CD4-positive, alpha-beta T cell treated with Interleukin-1 beta for 1 hour (primary cell): ENCODE results near the gene RASL10A.

Experiments
- DNase-seq, 2 donors: peaks; one replicate each; pipeline ENCODE4 v3.0.0-alpha.2; 2020 to 2022

RASL10A gene

GRCh38 chr22:29316141-29316828 lies 788 bp upstream of the RASL10A start:
- DNase-seq = no peak

GRCh38 chr22:29314537-29315285 lies 786 bp downstream of the RASL10A start:
- no peak for DNase-seq

- DNase-seq = no peak
Observed at GRCh38 chr22:29313576-29314466, 1.7 kb downstream of the RASL10A start.

- DNase-seq = peak in 1 of 2 donors; percentile 43
Observed at GRCh38 chr22:29313126-29313575, 2.3 kb downstream of the RASL10A start.

- DNase-seq = no peak
Observed at GRCh38 chr22:29312218-29313125, 3.0 kb downstream of the RASL10A start.

- DNase-seq = no peak
Observed at GRCh38 chr22:29311464-29312217, 3.9 kb downstream of the RASL10A start.

DNA sequence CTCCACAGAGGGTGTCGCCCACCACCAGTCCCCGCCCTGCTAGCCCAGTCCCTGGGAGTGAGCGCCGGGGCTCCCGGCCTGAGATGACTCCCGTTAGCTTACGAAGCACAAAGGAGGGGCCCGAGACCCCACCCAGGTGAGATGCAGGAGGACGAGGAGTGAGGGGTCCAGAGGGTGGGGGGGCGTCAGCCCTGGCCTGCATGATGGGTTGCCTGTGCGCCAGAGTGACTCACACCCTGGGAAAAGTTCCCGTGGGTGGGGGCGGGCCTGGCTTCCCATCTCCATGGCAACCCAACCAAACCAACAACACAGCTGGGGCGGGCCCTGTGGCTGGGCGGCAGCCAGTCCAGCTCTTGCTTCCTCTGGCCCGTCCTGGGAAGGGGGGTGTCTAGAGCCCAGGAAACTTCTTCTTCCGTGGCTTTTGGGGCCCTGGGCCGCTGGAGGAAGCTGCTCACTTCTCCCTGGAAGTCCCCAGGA lies 4.6 kb downstream of the RASL10A start:
- DNase-seq = peak; percentile 56 to 89

DNA sequence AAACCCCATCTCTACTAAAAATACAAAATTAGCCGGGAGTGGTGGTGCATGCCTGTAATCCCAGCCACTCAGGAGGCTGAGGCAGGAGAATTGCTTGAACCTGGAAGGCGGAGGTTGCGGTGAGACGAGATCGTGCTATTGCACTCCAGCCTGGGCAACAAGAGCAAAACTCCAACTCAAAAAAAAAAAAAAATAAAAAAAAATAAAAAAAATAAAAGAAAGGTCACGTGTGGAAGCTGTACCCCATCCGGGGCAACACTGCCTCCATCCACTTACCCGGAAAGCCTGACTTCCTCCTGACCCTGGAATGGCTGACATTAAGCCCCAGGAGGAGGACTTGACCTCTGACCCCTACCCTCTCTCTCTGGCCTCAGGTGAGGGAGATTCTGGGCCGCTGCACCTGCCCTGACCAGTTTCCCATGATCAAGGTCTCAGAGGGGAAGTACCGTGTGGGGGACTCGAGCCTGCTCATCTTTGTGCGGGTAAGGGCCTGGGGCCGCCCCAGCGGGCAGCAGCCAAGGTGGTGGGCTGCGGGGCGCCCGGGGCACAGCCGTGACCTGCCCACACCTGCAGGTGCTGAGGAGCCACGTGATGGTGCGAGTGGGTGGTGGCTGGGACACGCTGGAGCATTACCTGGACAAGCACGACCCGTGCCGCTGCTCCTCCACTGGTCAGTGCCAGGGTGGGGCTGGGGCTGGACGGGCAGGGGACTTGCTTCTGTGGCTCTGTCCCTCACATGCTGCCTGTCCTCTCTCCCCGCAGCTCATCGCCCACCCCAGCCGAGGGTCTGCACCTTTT lies 5.2 kb downstream of the RASL10A start:
- no peak for DNase-seq

DNA sequence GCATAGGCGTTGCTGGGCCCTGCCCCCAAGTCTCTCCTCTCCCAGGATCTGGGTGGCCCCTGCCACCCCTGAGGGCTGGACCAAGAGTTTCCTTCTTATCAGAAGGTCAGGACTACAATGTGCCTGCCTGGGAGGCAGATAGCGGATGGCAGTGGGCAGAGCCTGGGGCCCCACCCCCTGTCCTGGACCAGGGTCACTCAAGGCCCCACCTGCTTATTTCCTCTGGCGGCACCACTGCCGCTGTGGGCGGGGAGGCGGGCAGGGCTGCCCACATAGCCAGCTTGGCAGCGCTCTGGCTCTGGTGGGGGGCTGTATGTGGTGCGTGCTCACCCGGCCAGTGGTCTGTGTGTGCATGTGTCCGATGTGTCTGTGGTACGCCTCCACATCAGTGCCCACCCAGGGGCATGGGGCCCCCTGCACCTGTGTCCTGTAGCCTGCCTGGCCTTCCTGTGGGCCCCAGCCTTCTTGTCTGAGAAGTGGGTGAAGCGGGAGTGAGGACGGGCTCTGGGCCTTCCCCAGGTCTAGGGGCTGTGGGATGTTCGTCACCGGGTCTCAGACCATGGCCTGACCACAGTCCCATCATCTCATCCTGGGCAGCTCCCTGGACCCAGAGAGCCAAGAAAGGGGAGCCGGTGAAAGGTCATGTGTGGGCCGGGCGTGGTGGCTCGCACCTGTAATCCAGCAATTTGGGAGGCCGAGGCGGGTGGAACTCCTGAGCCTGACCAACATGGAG lies 6.0 kb downstream of the RASL10A start:
- no peak for DNase-seq

- DNase-seq = peak in 1 of 2 donors; percentile 25
Observed at GRCh38 chr22:29308791-29309262, 6.7 kb downstream of the RASL10A start.

GRCh38 chr22:29308148-29308790 lies 7.2 kb downstream of the RASL10A start:
- no peak for DNase-seq

- DNase-seq = no peak
Observed at GRCh38 chr22:29307596-29308147, 7.8 kb downstream of the RASL10A start.

DNA sequence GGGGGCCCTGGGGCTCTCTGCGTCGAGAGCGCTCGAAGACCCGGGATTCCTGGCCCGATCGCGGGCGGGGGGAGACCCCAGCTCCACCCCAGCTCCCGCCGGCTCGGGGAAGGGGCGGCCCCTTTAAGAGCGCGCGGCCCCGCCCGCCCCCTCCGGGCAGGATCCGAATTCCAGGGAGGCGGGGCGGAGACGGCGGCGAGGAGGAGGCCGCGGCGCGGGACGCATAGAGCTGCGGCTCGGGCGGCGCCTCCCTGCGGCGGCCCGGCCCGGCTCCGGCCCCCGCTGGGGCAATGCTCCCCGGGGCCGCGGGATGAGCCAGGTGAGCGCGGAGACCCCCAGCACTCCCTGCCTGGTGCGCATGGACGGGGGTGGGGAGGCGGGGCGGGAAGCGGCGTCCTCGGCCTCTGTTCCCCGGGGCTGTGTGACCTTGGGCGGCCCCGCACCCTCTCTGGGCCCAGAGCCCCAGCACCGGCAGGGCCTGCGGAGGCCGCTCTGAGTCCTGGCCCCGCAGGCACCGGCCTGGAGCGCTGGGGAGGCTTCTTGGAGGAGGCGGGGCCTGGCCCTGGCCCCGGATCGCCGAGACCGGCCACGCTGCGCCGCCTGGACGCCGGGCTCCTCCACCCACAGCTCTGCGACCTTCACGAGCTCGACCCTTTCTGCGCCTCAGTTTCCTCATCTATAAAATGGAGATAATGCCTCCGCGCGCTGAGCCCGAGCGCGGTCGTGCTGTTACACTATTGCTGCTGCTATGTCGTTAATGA lies 8.5 kb downstream of the RASL10A start:
- DNase-seq = peak; percentile 20 to 25

DNA sequence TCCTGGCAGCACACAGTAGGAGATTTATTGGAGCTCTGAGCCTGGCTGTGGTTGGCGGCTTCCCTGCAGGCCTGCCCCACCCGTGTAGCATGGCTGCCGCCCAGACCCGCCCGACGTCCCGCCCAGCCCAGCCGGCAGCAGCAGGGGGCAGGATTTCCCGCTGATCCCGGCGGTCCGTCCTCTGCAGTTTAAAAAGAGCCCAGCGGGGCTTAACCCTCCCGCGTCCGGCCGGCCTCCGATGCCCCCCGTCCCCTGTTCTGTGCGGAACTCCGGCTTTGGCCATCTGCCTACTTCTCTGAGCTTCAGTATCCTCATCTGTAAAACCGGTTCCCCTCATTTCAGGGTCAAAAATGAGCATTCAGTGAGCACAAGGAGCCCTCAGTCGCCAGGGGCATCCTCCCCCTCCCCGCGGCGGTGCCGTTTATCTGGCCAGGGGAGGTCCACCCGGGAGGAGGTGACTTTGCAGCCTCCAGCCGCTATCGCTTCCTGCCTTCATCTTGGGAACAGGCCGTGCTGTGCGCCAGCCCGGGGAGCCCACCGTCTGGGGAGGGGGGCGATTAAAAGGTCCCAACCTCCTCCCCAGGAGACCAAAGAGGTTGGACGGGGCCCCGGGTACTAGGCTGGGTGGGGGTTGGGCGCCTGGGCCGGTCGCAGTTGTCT lies 9.2 kb downstream of the RASL10A start, which contains the start of gene GAS2L1:
Gene GAS2L1 (plus strand): TSS at position 476 of the 660 bp plus-strand sequence. CDS start 1,456 bp downstream, outside the sequence.
- DNase-seq = peak; percentile 37 to 55

DNA sequence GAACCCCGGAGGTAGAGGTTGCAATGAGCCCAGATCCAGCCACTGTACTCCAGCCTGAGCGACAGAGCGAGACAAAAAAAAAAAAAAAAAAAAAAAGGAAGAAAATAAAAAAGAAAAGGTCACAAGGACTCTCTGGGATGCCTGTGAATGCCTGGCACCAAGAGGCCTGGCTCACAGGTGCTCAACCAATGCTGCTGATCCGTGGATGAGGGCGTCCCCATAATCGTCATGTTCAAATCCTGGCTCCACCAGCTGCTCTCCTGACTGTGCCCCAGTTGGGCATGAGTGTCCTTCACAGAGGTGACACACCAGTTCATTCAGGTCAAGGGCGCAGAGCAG lies 9.7 kb downstream of the RASL10A start:
- no peak for DNase-seq

- DNase-seq = no peak
Observed at GRCh38 chr22:29302681-29303465, 12.6 kb downstream of the RASL10A start.

- no peak for DNase-seq
Observed at GRCh38 chr22:29302402-29302680, 13.2 kb downstream of the RASL10A start.
